Adipocyte (in vitro differentiated cells): ENCODE measurements around the gene MSI2.
A peak's percentile ranks its signal among the peaks of the same experiment; 100 is the strongest.

Experiments used
- DNase-seq: peaks from one replicate; pipeline ENCODE4 v3.0.0-alpha.2; 2015; ENCODE audit warnings: low read depth
- H3K27me3 ChIP-seq: replicated peaks from 2 replicates; pipeline ENCODE4 v1.7.0; 2013; ENCODE audit warnings: mild to moderate bottlenecking, low read length, moderate library complexity; ENCODE audit not compliant: control insufficient read depth, insufficient read depth
- H3K36me3 ChIP-seq: 2 replicates; pipeline ENCODE4 v1.7.0; 2013; ENCODE audit warnings: low read length, mild to moderate bottlenecking, moderate library complexity; ENCODE audit not compliant: control insufficient read depth, insufficient read depth, severe bottlenecking
- H3K4me1 ChIP-seq: 2 replicates; pipeline ENCODE4 v1.7.0; 2013; ENCODE audit warnings: mild to moderate bottlenecking, low read length, moderate library complexity; ENCODE audit not compliant: control insufficient read depth, insufficient read depth
- H3K4me3 ChIP-seq: 2 replicates; pipeline ENCODE4 v1.7.0; 2013; ENCODE audit warnings: mild to moderate bottlenecking, low read length, moderate library complexity
- H3K9ac ChIP-seq: 2 replicates; pipeline ENCODE4 v1.7.0; 2013; ENCODE audit warnings: mild to moderate bottlenecking, low read length, moderate library complexity
- H3K9me3 ChIP-seq: 2 replicates; pipeline ENCODE4 v1.7.0; 2013; ENCODE audit warnings: mild to moderate bottlenecking, low read length, moderate library complexity; ENCODE audit not compliant: control insufficient read depth

Gene MSI2

DNA sequence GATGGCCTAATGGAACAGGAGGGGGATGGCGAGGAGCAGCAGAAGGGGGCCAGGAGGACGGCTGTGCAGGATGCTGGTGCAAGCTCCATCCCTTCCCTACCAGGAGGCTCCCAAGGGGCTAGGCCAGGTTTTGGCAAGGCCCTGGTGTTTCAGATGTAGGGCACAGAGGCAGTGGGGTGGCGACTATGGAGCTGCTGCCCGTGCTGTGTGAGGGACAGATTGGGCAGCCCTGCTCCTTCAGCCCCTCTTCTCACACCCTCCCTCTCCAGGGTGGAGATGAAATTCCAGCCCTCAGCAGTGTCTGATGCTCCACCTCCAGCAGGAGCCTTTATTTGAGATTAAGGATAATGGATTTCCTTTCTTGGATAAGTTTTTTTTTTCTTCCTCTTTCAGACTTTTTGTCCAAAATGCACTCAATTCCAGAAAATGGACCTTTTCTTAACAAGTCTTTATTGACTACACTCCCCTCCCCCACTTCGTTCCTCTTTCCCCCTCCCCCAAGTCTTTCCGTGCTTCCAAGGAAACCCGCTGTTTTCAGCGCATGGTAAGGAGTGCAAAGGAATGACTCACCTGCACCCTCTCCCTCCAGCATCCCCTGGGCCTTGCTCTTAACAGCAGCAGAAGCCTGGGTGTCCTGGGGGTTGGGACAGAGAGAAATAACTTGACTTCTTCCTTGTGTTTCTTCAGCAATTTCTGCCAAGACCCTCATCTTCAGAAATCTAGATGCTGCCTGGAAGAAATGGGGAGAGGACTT lies 393.6 kb downstream of the MSI2 start:
- Histone ChIP-seq H3K4me1 (no peaks in the 10 kb centered on the region), H3K9ac (no peak overlapping the region), H3K36me3 (no peaks in the 10 kb centered on the region), H3K9me3 (no peaks in the 10 kb centered on the region), H3K27me3 (no peaks in the 10 kb centered on the region), H3K4me3 (no peak overlapping the region)
- DNase-seq, result no peak

DNA sequence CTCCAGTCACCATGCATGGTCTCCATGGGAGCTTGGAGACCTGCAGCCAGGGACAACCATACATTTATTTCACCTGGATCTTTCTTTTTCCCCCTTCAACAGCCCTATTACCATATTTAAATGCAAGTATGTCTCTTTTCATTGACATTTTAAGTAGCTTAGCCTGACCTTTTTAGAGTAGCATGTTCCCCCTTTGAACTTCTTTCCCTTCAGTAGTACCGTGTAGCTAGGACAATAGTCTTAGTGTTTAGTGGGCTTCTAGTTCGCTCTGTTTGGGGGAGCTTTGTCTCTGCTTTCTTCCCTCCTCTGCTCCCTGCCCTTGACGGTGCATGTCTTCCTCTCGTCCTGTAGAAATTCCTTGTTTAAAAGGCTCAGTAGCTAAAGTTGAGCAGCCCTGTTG lies 394.2 kb downstream of the MSI2 start:
- Histone ChIP-seq H3K36me3 (no peaks in the 10 kb centered on the region), H3K4me3 (no peak overlapping the region), H3K27me3 (no peaks in the 10 kb centered on the region), H3K9ac (no peak overlapping the region), H3K4me1 (no peaks in the 10 kb centered on the region), H3K9me3 (no peaks in the 10 kb centered on the region)
- no peak for DNase-seq

GRCh38 chr17:57651451-57651850 lies 395.1 kb downstream of the MSI2 start:
- DNase-seq, result no peak
- Histone ChIP-seq H3K36me3 (no peaks in the 10 kb centered on the region), H3K4me3 (no peak overlapping the region), H3K9me3 (no peaks in the 10 kb centered on the region), H3K27me3 (no peaks in the 10 kb centered on the region), H3K4me1 (no peaks in the 10 kb centered on the region), H3K9ac (no peak overlapping the region)

GRCh38 chr17:57651996-57652395 lies 395.7 kb downstream of the MSI2 start:
- H3K27me3 ChIP-seq, result no peaks in the 10 kb centered on the region
- DNase-seq, result no peak
- no peak overlapping the region for H3K9ac ChIP-seq
- H3K4me1 ChIP-seq, result no peaks in the 10 kb centered on the region
- H3K4me3 ChIP-seq, result no peak overlapping the region
- H3K9me3 ChIP-seq, result no peaks in the 10 kb centered on the region
- no peaks in the 10 kb centered on the region for H3K36me3 ChIP-seq

DNA sequence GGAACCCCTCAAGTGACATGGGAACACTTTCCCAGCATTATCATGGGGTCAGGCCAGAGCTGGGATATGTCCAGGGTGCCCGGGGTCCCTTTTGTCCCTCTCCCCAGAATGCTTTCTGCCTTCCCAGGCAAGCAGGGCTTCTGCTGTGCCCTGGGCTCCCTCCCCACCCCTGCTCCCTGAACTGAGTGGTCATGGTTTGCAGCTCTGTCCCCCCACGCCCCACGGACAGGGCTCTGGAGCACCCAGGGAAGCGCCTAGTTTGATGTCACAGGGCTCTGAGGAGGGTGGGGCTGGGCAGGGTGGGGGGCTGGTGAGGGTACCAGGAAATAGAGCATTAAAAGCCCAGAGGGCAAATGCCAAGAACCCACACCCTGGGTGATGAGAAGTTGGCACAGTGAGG lies 396.5 kb downstream of the MSI2 start:
- no peaks in the 10 kb centered on the region for H3K9me3 ChIP-seq
- H3K36me3 ChIP-seq, result no peaks in the 10 kb centered on the region

DNA sequence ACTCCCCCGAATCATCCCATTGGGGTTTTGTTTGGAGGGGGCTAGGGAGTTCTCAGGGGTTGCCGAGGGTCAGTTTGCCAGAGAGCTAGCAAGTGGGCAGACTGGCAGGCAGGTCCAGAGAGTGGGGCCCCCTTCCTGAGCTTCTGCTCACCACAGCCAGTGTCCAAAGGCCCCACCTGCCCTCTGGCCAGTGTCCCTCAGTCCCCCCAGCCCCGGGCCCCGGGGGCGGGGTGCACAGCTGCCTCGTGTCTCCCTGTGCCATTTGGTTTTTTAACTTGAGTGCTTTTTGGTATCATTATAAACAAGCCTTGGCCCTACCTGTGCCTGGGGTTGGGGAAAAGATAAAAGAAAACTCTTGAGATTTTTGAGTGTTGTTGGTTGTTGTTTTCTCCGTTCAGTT lies 397.0 kb downstream of the MSI2 start:
- DNase-seq, result no peak
- Histone ChIP-seq H3K9me3 (no peaks in the 10 kb centered on the region), H3K27me3 (no peaks in the 10 kb centered on the region), H3K36me3 (no peaks in the 10 kb centered on the region), H3K4me3 (no peak overlapping the region), H3K4me1 (no peaks in the 10 kb centered on the region), H3K9ac (no peak overlapping the region)

More for the DNA sequence above, 396.5 kb downstream of the MSI2 start:
- DNase-seq, result no peak
- Histone ChIP-seq H3K4me3 (no peak overlapping the region), H3K4me1 (no peaks in the 10 kb centered on the region), H3K9ac (no peak overlapping the region), H3K27me3 (no peaks in the 10 kb centered on the region)

DNA sequence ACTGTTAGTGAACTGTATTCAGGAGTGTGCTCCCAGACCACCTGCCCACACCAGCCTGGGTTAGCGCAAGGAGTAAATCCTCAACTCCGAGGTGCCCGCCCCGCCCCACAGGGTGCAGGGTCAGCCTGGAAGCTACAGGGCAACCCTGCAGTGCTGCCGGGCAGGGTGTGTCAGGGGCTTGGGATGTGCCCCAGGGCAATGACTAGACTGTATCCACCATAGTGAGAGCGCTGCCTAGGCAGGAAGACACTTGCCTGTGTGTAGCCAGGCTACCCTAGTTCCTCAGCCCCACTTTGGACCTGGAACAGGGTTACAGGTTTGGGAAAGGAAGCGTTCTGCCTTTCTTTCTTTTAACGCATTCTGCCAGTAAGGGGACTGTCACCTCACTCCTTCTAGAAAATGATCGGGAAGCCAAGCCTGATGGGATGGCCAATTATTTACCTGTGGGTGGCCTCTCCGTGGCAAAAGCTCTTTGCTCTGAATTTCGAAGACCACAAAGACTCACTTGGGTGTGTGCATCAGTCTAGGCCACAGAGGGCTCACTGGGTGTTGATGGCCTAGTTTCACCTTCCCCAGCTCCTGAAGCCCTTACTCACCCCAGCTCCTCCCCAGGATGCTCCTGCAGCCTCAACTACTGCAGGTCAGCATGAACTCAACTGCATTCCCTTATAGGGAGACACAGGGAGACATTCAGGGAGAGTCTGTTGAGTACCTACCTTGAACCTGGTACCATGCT lies 397.9 kb downstream of the MSI2 start:
- DNase-seq, result no peak
- H3K27me3 ChIP-seq, result no peaks in the 10 kb centered on the region
- H3K9me3 ChIP-seq, result no peaks in the 10 kb centered on the region
- H3K4me1 ChIP-seq, result no peaks in the 10 kb centered on the region
- H3K9ac ChIP-seq, result no peak overlapping the region
- no peak overlapping the region for H3K4me3 ChIP-seq
- no peaks in the 10 kb centered on the region for H3K36me3 ChIP-seq

- DNase-seq, result no peak
- Histone ChIP-seq H3K27me3 (no peaks in the 10 kb centered on the region), H3K36me3 (no peaks in the 10 kb centered on the region), H3K9me3 (no peaks in the 10 kb centered on the region), H3K9ac (no peak overlapping the region), H3K4me1 (no peaks in the 10 kb centered on the region), H3K4me3 (no peak overlapping the region)
Observed at GRCh38 chr17:57655553-57655952, 399.2 kb downstream of the MSI2 start.

- Histone ChIP-seq H3K4me1 (peaks cover 9% of the 10 kb centered on the region), H3K27me3 (no peaks in the 10 kb centered on the region), H3K9ac (no peak overlapping the region), H3K4me3 (no peak overlapping the region), H3K9me3 (no peaks in the 10 kb centered on the region), H3K36me3 (no peaks in the 10 kb centered on the region)
- DNase-seq, result no peak
Observed at GRCh38 chr17:57657211-57657610, 400.9 kb downstream of the MSI2 start.

DNA sequence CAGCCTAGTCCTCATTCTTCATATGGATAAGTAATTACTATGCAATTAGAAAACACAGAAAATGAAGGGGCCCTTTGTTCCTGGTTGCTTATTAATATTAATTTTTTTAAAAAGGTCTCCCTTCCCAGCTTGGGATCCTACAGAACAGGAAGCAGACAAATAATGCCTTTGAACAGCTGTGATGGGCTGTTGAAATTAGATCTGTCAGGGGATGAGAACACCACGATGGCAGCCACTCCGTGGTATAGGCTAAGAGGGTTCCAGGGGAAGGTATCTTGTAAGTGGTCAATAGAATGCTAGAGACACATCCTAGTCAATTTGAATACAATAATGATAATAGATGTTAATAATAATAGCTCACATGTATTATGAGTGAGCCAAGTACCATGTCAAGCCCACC lies 405.7 kb downstream of the MSI2 start:
- Histone ChIP-seq H3K4me1 (peaks cover 22% of the 10 kb centered on the region), H3K27me3 (no peaks in the 10 kb centered on the region), H3K4me3 (peak overlapping the region; percentile 53), H3K9me3 (no peaks in the 10 kb centered on the region), H3K36me3 (no peaks in the 10 kb centered on the region), H3K9ac (peak overlapping the region; percentile 56)
- DNase-seq, result no peak

GRCh38 chr17:57662644-57663308 lies 406.5 kb downstream of the MSI2 start:
- Histone ChIP-seq H3K4me3 (peak overlapping the region; percentile 53), H3K9me3 (no peaks in the 10 kb centered on the region), H3K4me1 (peaks cover 22% of the 10 kb centered on the region), H3K9ac (peak overlapping the region; percentile 56), H3K27me3 (no peaks in the 10 kb centered on the region), H3K36me3 (no peaks in the 10 kb centered on the region)
- peak; percentile 99 for DNase-seq
